HEK293 (cell line): ENCODE data around the gene EBF3.

Source experiments
- GLI4 ChIP-seq: fragments of 450-650 bp; formaldehyde crosslinking; IDR thresholded peaks from 2 replicates; pipeline ENCODE4 v1.5.1; 2016; ENCODE audit warnings: missing biosample characterization, missing genetic modification characterization
- REST ChIP-seq: fragments of 450-650 bp; formaldehyde crosslinking; IDR thresholded peaks from 2 replicates; pipeline ENCODE4 v1.5.1; 2016; ENCODE audit warnings: missing biosample characterization, missing genetic modification characterization
- TCF7L2 ChIP-seq: IDR thresholded peaks from 2 replicates; pipeline ENCODE4 v1.6.1; 2011; ENCODE audit warnings: low read depth, mild to moderate bottlenecking, inconsistent platforms, low read length, moderate library complexity, borderline replicate concordance
- YY1 ChIP-seq: fragments of 450-650 bp; formaldehyde crosslinking; IDR thresholded peaks from 2 replicates; pipeline ENCODE4 v1.5.1; 2018; ENCODE audit warnings: missing biosample characterization, missing genetic modification characterization
- ZBTB1 ChIP-seq: fragments of 450-650 bp; formaldehyde crosslinking; IDR thresholded peaks from 2 replicates; pipeline ENCODE4 v1.5.1; 2016; ENCODE audit warnings: missing biosample characterization, missing genetic modification characterization
- ZNF274 ChIP-seq, 2 experiments: fragments of 200-500 bp in 1 of 2; fragments of 450-650 bp in 1 of 2; sonication (Bioruptor generic) in 1 of 2; formaldehyde crosslinking in 1 of 2; IDR thresholded peaks; 2 replicates each; pipeline versions ENCODE4 v1.5.1 to v1.6.1; 2014 to 2016; ENCODE audit warnings: borderline replicate concordance in 1 of 2, inconsistent platforms in 1 of 2, low read length in 1 of 2, missing biosample characterization in 1 of 2, missing genetic modification characterization in 1 of 2
- ZNF530 ChIP-seq: fragments of 450-650 bp; formaldehyde crosslinking; IDR thresholded peaks from 2 replicates; pipeline ENCODE4 v1.5.1; 2016; ENCODE audit warnings: low read depth, missing biosample characterization, missing genetic modification characterization
- ZNF776 ChIP-seq: fragments of 450-650 bp; formaldehyde crosslinking; IDR thresholded peaks from 2 replicates; pipeline ENCODE4 v1.5.0; 2017; ENCODE audit warnings: missing biosample characterization, missing genetic modification characterization, borderline replicate concordance
- TF ChIP-seq, protein P1 (sequence below): fragments of 450-650 bp; formaldehyde crosslinking; IDR thresholded peaks from 2 replicates; pipeline ENCODE4 v1.5.1; 2016; ENCODE audit warnings: missing biosample characterization, missing genetic modification characterization, borderline replicate concordance
- TF ChIP-seq, protein P2 (sequence below): fragments of 450-650 bp; formaldehyde crosslinking; IDR thresholded peaks from 2 replicates; pipeline ENCODE4 v1.5.1; 2016; ENCODE audit warnings: missing biosample characterization, missing genetic modification characterization
- TF ChIP-seq, protein P3 (sequence below): sonication (generic); formaldehyde crosslinking; IDR thresholded peaks from 2 replicates; pipeline ENCODE4 v1.8.1; 2022; ENCODE audit warnings: mild to moderate bottlenecking, moderate library complexity, missing genetic modification reagents

DNA sequence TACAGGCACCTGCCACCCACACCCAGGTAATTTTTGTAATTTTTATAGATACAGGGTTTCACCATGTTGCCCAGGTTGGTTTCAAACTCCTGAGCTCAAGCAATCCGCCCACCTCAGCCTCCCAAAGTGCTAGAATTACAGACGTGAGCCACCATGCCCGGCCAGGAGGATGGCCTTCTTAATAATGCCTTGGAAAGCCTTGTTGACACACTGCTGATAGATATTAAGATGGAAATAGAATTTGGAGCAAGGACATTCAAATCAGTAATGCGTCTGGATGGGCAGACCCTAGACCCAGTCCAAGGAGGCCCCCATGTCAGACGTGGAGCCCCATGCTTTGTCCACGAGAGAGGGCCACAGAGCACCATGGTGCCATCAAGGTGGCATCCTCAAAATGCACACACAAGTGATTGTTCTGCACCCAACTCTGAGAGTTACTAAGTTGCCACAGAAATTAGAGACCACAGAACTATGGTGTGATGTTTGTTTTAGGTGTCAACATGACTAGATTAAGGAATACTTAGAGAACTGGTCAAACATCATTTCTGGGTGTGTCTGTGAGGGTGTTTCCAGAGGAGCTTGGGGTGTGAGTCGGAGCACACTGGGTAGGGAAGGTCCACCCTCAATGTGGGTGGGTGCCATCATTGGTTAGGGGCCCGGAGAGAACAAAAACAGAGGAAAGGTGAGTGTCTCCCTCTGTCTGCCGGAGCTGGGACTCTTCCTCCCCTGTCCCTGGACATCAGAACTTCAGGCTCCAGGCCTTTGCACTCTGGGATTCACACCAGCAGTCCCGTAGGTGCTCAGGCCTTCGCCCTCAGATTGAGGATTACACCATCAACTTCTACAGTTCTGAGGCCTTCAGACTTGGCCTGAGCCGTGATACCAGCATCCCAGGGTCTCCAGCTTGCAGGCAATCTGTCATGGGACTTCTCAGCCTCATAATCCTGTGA is 34.5 kb downstream of the EBF3 start:
- no peak for TF ChIP-seq REST
- TF ChIP-seq, protein P1, sequence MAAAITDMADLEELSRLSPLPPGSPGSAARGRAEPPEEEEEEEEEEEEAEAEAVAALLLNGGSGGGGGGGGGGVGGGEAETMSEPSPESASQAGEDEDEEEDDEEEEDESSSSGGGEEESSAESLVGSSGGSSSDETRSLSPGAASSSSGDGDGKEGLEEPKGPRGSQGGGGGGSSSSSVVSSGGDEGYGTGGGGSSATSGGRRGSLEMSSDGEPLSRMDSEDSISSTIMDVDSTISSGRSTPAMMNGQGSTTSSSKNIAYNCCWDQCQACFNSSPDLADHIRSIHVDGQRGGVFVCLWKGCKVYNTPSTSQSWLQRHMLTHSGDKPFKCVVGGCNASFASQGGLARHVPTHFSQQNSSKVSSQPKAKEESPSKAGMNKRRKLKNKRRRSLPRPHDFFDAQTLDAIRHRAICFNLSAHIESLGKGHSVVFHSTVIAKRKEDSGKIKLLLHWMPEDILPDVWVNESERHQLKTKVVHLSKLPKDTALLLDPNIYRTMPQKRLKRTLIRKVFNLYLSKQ (tag by site-specific recombination): no peak
- TF ChIP-seq, protein P2, sequence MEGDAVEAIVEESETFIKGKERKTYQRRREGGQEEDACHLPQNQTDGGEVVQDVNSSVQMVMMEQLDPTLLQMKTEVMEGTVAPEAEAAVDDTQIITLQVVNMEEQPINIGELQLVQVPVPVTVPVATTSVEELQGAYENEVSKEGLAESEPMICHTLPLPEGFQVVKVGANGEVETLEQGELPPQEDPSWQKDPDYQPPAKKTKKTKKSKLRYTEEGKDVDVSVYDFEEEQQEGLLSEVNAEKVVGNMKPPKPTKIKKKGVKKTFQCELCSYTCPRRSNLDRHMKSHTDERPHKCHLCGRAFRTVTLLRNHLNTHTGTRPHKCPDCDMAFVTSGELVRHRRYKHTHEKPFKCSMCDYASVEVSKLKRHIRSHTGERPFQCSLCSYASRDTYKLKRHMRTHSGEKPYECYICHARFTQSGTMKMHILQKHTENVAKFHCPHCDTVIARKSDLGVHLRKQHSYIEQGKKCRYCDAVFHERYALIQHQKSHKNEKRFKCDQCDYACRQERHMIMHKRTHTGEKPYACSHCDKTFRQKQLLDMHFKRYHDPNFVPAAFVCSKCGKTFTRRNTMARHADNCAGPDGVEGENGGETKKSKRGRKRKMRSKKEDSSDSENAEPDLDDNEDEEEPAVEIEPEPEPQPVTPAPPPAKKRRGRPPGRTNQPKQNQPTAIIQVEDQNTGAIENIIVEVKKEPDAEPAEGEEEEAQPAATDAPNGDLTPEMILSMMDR (tag by site-specific recombination): no peak
- TF ChIP-seq GLI4 (tag by site-specific recombination): no peak
- no peak for TF ChIP-seq ZNF274 (IDR thresholded peaks at IDR 0.05; ENCODE audit: low read length)
- no peak for TF ChIP-seq ZNF274 (tag by site-specific recombination; IDR thresholded peaks at IDR 0.05; ENCODE audit: borderline replicate concordance)
- TF ChIP-seq YY1 (tag by site-specific recombination): no peak
- no peak for TF ChIP-seq ZBTB1
- TF ChIP-seq ZNF776 (tag by site-specific recombination): no peak
- TF ChIP-seq, protein P3, sequence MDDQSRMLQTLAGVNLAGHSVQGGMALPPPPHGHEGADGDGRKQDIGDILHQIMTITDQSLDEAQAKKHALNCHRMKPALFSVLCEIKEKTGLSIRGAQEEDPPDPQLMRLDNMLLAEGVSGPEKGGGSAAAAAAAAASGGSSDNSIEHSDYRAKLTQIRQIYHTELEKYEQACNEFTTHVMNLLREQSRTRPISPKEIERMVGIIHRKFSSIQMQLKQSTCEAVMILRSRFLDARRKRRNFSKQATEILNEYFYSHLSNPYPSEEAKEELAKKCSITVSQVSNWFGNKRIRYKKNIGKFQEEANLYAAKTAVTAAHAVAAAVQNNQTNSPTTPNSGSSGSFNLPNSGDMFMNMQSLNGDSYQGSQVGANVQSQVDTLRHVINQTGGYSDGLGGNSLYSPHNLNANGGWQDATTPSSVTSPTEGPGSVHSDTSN (CRISPR knock-in tag): no peak
- TF ChIP-seq TCF7L2: no peak
- no peak for TF ChIP-seq ZNF530 (tag by site-specific recombination)
